HG03521 (cell line): Measurements from ENCODE around the gene DPEP1.
"Not testable (repeated sequence)": the region's sequence is repeated elsewhere in the genome, so short reads cannot be mapped to it uniquely, and the experiment has no call there.

ENCODE experiments used
- ATAC-seq: cut with Tn5 transposase; IDR thresholded peaks from one replicate; pipeline ENCODE4 v1.9.1; 2021; ENCODE audit warnings: mild to moderate bottlenecking, moderate library complexity; ENCODE audit not compliant: unreplicated experiment

DPEP1 gene

GRCh38 chr16:89618109-89618998 lies 4.9 kb downstream of the DPEP1 start:
- no peak for ATAC-seq

- ATAC-seq = no peak
These were observed 6.4 kb downstream of the DPEP1 start for GRCh38 chr16:89619840-89620239.

GRCh38 chr16:89620406-89620841 lies 7.0 kb downstream of the DPEP1 start:
- no peak for ATAC-seq

- ATAC-seq = no peak
These were observed 7.8 kb downstream of the DPEP1 start for GRCh38 chr16:89621136-89621697.

GRCh38 chr16:89621698-89622409 lies 8.4 kb downstream of the DPEP1 start:
- ATAC-seq = no peak

- ATAC-seq = no peak
These were observed 10.2 kb downstream of the DPEP1 start for GRCh38 chr16:89623511-89624261.

- ATAC-seq = no peak
These were observed 11.6 kb downstream of the DPEP1 start for GRCh38 chr16:89624777-89625761.

- no peak for ATAC-seq
These were observed 16.6 kb downstream of the DPEP1 start for GRCh38 chr16:89629827-89630610.

GRCh38 chr16:89633064-89633631 lies 19.7 kb downstream of the DPEP1 start:
- no peak for ATAC-seq

- ATAC-seq = not testable (repeated sequence)
These were observed 21.3 kb downstream of the DPEP1 start for GRCh38 chr16:89634463-89635385.

- no peak for ATAC-seq
These were observed 23.2 kb downstream of the DPEP1 start for GRCh38 chr16:89636663-89637062.

- ATAC-seq = no peak
These were observed 23.9 kb downstream of the DPEP1 start for GRCh38 chr16:89637379-89637778.

- ATAC-seq = no peak
These were observed 25.0 kb downstream of the DPEP1 start for GRCh38 chr16:89638455-89638854.

GRCh38 chr16:89639385-89639784 lies 25.9 kb downstream of the DPEP1 start:
- ATAC-seq = no peak

- no peak for ATAC-seq
These were observed 28.1 kb downstream of the DPEP1 start for GRCh38 chr16:89641458-89642119.

- ATAC-seq = no peak
These were observed 29.1 kb downstream of the DPEP1 start for GRCh38 chr16:89642574-89642973.

- ATAC-seq = no peak
These were observed 30.4 kb downstream of the DPEP1 start for GRCh38 chr16:89643769-89644300.
